GM23338 (cell line): ENCODE results near the gene TMEM204. TPM values are rescaled to one million over a fixed set of nuclear protein-coding genes. Genes with fewer than 3 reads are reported as not detected.

Experiments
- ATAC-seq: fragments of 200-7000 bp; cut with Tn5 transposase; 3 replicates; pipeline ENCODE4 v1.9.1; 2020
- DNase-seq: peaks from one replicate; pipeline ENCODE4 v3.0.0-alpha.2; 2015; ENCODE audit warnings: low spot score
- H2AFZ ChIP-seq: fragments of 200-600 bp; sonication (generic); 2 replicates; pipeline ENCODE4 v1.8.0; 2016; ENCODE audit warnings: antibody characterized with exemption, mild to moderate bottlenecking, moderate library complexity
- H3F3A ChIP-seq: fragments of 200-600 bp; sonication (generic); replicated peaks from 2 replicates; pipeline ENCODE4 v1.8.0; 2017; ENCODE audit warnings: antibody characterized with exemption, mixed run types, low read depth
- H3K27ac ChIP-seq: fragments of 200-600 bp; sonication (generic); 2 replicates; pipeline ENCODE4 v1.6.1; 2016; ENCODE audit warnings: low read depth
- H3K27me3 ChIP-seq: fragments of 200-600 bp; sonication (generic); 2 replicates; pipeline ENCODE4 v1.8.0; 2016; ENCODE audit warnings: mild to moderate bottlenecking, mixed run types, moderate library complexity; ENCODE audit not compliant: insufficient read depth
- H3K36me3 ChIP-seq: fragments of 200-600 bp; sonication (generic); 2 replicates; pipeline ENCODE4 v1.8.0; 2016; ENCODE audit warnings: mild to moderate bottlenecking; ENCODE audit not compliant: insufficient read depth
- H3K4me1 ChIP-seq: fragments of 200-600 bp; sonication (generic); 2 replicates; pipeline ENCODE4 v1.8.0; 2016; ENCODE audit warnings: mild to moderate bottlenecking, moderate library complexity; ENCODE audit not compliant: insufficient read depth
- H3K4me2 ChIP-seq: fragments of 200-600 bp; sonication (generic); 2 replicates; pipeline ENCODE4 v1.7.1; 2017; ENCODE audit warnings: mixed run types
- H3K4me3 ChIP-seq: fragments of 200-600 bp; sonication (generic); 2 replicates; pipeline ENCODE4 v1.6.1; 2016; ENCODE audit warnings: mixed run types
- H3K79me2 ChIP-seq: fragments of 200-600 bp; sonication (generic); replicated peaks from 2 replicates; pipeline ENCODE4 v1.8.0; 2017; ENCODE audit warnings: mild to moderate bottlenecking; ENCODE audit not compliant: insufficient read depth
- H3K9me2 ChIP-seq: fragments of 200-600 bp; sonication (generic); 2 replicates; pipeline ENCODE4 v1.8.0; 2017; ENCODE audit not compliant: insufficient read depth
- H4K20me1 ChIP-seq: fragments of 200-600 bp; sonication (generic); replicated peaks from 2 replicates; pipeline ENCODE4 v1.8.0; 2017; ENCODE audit warnings: mild to moderate bottlenecking; ENCODE audit not compliant: insufficient read depth
- H3K27ac Mint-ChIP-seq: 2 replicates; pipeline ENCODE4 v1.8.0; 2020; ENCODE audit warnings: inconsistent platforms, mild to moderate bottlenecking, moderate library complexity, mixed read lengths
- H3K27me3 Mint-ChIP-seq: 3 replicates; pipeline ENCODE4 v1.8.0; 2022; ENCODE audit warnings: low read depth, mild to moderate bottlenecking, moderate library complexity, mixed read lengths, inconsistent platforms; ENCODE audit not compliant: insufficient read depth, poor library complexity
- H3K36me3 Mint-ChIP-seq: 3 replicates; pipeline ENCODE4 v1.8.0; 2021; ENCODE audit warnings: low read depth, mild to moderate bottlenecking, inconsistent platforms, moderate library complexity, mixed read lengths
- H3K4me1 Mint-ChIP-seq: 3 replicates; pipeline ENCODE4 v1.8.0; 2020; ENCODE audit warnings: mild to moderate bottlenecking, inconsistent platforms, mixed read lengths
- H3K4me3 Mint-ChIP-seq: 3 replicates; pipeline ENCODE4 v1.8.0; 2021; ENCODE audit warnings: moderate library complexity, mild to moderate bottlenecking, inconsistent platforms, mixed read lengths
- H3K9me3 Mint-ChIP-seq: 3 replicates; pipeline ENCODE4 v1.8.0; 2020; ENCODE audit warnings: moderate library complexity, mild to moderate bottlenecking, inconsistent platforms, mixed read lengths
- CREB1 ChIP-seq: fragments of 250-450 bp; sonication (Bioruptor Pico); IDR thresholded peaks from 2 replicates; pipeline ENCODE4 v1.5.0; 2020; ENCODE audit warnings: low read depth, mild to moderate bottlenecking, moderate library complexity
- EZH2 ChIP-seq: fragments of 200-600 bp; sonication (generic); IDR thresholded peaks from one replicate; pipeline ENCODE4 v1.8.0; 2017; ENCODE audit warnings: antibody characterized with exemption, mild to moderate bottlenecking, low read depth; ENCODE audit not compliant: unreplicated experiment
- EZH2phosphoT487 ChIP-seq: fragments of 200-600 bp; sonication (generic); IDR thresholded peaks from one replicate; pipeline ENCODE4 v1.8.1; 2018; ENCODE audit warnings: antibody characterized with exemption; ENCODE audit not compliant: unreplicated experiment
- NANOG ChIP-seq: IDR thresholded peaks from 2 replicates; pipeline ENCODE4 v1.6.1; 2016; ENCODE audit warnings: antibody characterized with exemption, borderline replicate concordance
- POLR2AphosphoS5 ChIP-seq: IDR thresholded peaks from 2 replicates; pipeline ENCODE4 v1.6.1; 2016; ENCODE audit warnings: antibody characterized with exemption, low read depth
- STAT1 ChIP-seq: IDR thresholded peaks from one replicate; pipeline ENCODE4 v1.6.1; 2016; ENCODE audit warnings: antibody characterized with exemption; ENCODE audit not compliant: unreplicated experiment
- ZNF114 ChIP-seq: fragments of 250-450 bp; sonication (Bioruptor Pico); IDR thresholded peaks from 2 replicates; pipeline ENCODE4 v1.5.0; 2020; ENCODE audit warnings: mild to moderate bottlenecking, moderate library complexity
- polyA plus RNA-seq: library from polyadenylated mRNA; unstranded; fragments of >200 nt; fragmentation: Nextera tagmentation; extraction: Ambion mirVana; gene quantifications from 2 replicates; pipeline ENCODE4 v1.2.1, GENCODE V29; 2016
- total RNA-seq: library from RNA; depleted of rRNA; stranded (reverse); fragments of >200 nt; shearing (Covaris generic); gene quantifications from 2 replicates; pipeline ENCODE4 v1.2.3, GENCODE V29; 2014
- TF ChIP-seq, protein P1 (sequence below): fragments of 250-450 bp; sonication (Bioruptor Pico); IDR thresholded peaks from 2 replicates; pipeline ENCODE4 v1.5.0; 2020; ENCODE audit warnings: mild to moderate bottlenecking, moderate library complexity
- TF ChIP-seq, protein P2 (sequence below): IDR thresholded peaks from 2 replicates; pipeline ENCODE4 v1.6.1; 2016; ENCODE audit warnings: antibody characterized with exemption
- TF ChIP-seq, protein P3 (sequence below): IDR thresholded peaks from one replicate; pipeline ENCODE4 v1.6.1; 2018; ENCODE audit warnings: antibody characterized with exemption; ENCODE audit not compliant: unreplicated experiment

TMEM204 gene
- total and polyA plus RNA-seq, 2 experiments from 2014 or later: 0.14 to 0.21 TPM

GRCh38 chr16:1567988-1568387 lies 34.5 kb downstream of the TMEM204 start (continued):
- TF ChIP-seq EZH2phosphoT487 (no peak), POLR2AphosphoS5 (no peak), ZNF114 (CRISPR knock-in tag) (no peak), STAT1 (no peak), NANOG (no peak), CREB1 (CRISPR knock-in tag) (no peak)
- TF ChIP-seq, protein P1, sequence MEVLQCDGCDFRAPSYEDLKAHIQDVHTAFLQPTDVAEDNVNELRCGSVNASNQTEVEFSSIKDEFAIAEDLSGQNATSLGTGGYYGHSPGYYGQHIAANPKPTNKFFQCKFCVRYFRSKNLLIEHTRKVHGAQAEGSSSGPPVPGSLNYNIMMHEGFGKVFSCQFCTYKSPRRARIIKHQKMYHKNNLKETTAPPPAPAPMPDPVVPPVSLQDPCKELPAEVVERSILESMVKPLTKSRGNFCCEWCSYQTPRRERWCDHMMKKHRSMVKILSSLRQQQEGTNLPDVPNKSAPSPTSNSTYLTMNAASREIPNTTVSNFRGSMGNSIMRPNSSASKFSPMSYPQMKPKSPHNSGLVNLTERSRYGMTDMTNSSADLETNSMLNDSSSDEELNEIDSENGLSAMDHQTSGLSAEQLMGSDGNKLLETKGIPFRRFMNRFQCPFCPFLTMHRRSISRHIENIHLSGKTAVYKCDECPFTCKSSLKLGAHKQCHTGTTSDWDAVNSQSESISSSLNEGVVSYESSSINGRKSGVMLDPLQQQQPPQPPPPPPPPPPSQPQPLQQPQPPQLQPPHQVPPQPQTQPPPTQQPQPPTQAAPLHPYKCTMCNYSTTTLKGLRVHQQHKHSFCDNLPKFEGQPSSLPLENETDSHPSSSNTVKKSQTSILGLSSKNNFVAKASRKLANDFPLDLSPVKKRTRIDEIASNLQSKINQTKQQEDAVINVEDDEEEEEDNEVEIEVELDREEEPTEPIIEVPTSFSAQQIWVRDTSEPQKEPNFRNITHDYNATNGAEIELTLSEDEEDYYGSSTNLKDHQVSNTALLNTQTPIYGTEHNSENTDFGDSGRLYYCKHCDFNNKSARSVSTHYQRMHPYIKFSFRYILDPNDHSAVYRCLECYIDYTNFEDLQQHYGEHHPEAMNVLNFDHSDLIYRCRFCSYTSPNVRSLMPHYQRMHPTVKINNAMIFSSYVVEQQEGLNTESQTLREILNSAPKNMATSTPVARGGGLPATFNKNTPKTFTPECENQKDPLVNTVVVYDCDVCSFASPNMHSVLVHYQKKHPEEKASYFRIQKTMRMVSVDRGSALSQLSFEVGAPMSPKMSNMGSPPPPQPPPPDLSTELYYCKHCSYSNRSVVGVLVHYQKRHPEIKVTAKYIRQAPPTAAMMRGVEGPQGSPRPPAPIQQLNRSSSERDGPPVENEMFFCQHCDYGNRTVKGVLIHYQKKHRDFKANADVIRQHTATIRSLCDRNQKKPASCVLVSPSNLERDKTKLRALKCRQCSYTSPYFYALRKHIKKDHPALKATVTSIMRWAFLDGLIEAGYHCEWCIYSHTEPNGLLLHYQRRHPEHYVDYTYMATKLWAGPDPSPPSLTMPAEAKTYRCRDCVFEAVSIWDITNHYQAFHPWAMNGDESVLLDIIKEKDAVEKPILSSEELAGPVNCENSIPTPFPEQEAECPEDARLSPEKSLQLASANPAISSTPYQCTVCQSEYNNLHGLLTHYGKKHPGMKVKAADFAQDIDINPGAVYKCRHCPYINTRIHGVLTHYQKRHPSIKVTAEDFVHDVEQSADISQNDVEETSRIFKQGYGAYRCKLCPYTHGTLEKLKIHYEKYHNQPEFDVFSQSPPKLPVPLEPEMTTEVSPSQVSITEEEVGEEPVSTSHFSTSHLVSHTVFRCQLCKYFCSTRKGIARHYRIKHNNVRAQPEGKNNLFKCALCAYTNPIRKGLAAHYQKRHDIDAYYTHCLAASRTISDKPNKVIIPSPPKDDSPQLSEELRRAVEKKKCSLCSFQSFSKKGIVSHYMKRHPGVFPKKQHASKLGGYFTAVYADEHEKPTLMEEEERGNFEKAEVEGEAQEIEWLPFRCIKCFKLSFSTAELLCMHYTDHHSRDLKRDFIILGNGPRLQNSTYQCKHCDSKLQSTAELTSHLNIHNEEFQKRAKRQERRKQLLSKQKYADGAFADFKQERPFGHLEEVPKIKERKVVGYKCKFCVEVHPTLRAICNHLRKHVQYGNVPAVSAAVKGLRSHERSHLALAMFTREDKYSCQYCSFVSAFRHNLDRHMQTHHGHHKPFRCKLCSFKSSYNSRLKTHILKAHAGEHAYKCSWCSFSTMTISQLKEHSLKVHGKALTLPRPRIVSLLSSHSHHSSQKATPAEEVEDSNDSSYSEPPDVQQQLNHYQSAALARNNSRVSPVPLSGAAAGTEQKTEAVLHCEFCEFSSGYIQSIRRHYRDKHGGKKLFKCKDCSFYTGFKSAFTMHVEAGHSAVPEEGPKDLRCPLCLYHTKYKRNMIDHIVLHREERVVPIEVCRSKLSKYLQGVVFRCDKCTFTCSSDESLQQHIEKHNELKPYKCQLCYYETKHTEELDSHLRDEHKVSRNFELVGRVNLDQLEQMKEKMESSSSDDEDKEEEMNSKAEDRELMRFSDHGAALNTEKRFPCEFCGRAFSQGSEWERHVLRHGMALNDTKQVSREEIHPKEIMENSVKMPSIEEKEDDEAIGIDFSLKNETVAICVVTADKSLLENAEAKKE (CRISPR knock-in tag): no peak
- TF ChIP-seq, protein P2, sequence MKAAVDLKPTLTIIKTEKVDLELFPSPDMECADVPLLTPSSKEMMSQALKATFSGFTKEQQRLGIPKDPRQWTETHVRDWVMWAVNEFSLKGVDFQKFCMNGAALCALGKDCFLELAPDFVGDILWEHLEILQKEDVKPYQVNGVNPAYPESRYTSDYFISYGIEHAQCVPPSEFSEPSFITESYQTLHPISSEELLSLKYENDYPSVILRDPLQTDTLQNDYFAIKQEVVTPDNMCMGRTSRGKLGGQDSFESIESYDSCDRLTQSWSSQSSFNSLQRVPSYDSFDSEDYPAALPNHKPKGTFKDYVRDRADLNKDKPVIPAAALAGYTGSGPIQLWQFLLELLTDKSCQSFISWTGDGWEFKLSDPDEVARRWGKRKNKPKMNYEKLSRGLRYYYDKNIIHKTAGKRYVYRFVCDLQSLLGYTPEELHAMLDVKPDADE: no peak

DNA sequence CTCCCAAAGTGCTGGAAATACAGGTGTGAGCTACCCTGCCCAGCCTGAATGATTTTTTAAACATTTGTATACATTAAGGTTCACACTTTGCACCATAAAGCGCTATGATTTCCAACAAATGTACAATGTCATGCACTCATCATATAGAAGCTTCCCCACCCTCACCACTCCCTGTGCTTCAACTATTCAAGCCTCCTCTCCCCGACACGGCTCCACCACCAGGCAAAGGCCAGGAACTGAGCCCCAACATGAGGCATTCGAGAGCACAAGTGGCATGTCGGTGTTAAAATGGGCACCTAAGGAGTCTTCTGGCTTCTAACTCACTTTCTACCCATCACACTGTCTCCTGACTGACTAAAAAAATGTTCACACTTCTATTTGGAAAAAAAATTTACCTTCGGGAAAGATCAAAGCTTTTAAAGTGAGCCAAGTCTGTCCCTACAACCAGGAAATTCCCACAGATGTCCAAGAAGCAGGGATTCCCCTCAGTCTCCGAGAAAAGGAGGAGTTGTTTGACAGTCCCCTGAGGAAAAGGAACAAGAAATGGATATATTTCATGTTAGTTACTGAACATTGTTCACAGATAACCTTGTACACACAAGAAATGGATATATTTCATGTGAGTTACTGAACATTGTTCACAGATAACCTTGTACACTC lies 37.7 kb downstream of the TMEM204 start:
- no peak overlapping the region for H2AFZ ChIP-seq
- H3K79me2 ChIP-seq: no peaks in the 10 kb centered on the region
- no peak overlapping the region for H3K4me3 ChIP-seq
- Mint-ChIP-seq H3K27me3 (peaks cover 4% of the 10 kb centered on the region), H3K4me1 (no peaks in the 10 kb centered on the region), H3K27ac (no peak overlapping the region), H3K4me3 (no peak overlapping the region), H3K9me3 (peaks cover 4% of the 10 kb centered on the region; the same call in 1 of the 3 replicates), H3K36me3 (peaks cover 13% of the 10 kb centered on the region)
- H3K9me2 ChIP-seq: no peaks in the 10 kb centered on the region
- no peaks in the 10 kb centered on the region for H3K27me3 ChIP-seq
- H3K27ac ChIP-seq: no peak overlapping the region
- ATAC-seq (no peak), DNase-seq (no peak)
- H3K36me3 ChIP-seq: no peaks in the 10 kb centered on the region
- H3F3A ChIP-seq: no peaks in the 10 kb centered on the region
- H4K20me1 ChIP-seq: no peaks in the 10 kb centered on the region
- no peaks in the 10 kb centered on the region for H3K4me1 ChIP-seq
- H3K4me2 ChIP-seq: no peak overlapping the region
- TF ChIP-seq, protein P2: no peak
- TF ChIP-seq EZH2 (no peak), POLR2AphosphoS5 (no peak), NANOG (no peak), ZNF114 (CRISPR knock-in tag) (no peak), STAT1 (no peak), CREB1 (CRISPR knock-in tag) (no peak)
- TF ChIP-seq, protein P3, sequence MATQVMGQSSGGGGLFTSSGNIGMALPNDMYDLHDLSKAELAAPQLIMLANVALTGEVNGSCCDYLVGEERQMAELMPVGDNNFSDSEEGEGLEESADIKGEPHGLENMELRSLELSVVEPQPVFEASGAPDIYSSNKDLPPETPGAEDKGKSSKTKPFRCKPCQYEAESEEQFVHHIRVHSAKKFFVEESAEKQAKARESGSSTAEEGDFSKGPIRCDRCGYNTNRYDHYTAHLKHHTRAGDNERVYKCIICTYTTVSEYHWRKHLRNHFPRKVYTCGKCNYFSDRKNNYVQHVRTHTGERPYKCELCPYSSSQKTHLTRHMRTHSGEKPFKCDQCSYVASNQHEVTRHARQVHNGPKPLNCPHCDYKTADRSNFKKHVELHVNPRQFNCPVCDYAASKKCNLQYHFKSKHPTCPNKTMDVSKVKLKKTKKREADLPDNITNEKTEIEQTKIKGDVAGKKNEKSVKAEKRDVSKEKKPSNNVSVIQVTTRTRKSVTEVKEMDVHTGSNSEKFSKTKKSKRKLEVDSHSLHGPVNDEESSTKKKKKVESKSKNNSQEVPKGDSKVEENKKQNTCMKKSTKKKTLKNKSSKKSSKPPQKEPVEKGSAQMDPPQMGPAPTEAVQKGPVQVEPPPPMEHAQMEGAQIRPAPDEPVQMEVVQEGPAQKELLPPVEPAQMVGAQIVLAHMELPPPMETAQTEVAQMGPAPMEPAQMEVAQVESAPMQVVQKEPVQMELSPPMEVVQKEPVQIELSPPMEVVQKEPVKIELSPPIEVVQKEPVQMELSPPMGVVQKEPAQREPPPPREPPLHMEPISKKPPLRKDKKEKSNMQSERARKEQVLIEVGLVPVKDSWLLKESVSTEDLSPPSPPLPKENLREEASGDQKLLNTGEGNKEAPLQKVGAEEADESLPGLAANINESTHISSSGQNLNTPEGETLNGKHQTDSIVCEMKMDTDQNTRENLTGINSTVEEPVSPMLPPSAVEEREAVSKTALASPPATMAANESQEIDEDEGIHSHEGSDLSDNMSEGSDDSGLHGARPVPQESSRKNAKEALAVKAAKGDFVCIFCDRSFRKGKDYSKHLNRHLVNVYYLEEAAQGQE: no peak
